ENCODE results near the gene RASA3.
A peak's percentile ranks its signal among the peaks of the same experiment; 100 is the strongest.
"Not testable (repeated sequence)": the region's sequence is repeated elsewhere in the genome, so short reads cannot be mapped to it uniquely, and the experiment has no call there.

The RASA3 gene

DNA sequence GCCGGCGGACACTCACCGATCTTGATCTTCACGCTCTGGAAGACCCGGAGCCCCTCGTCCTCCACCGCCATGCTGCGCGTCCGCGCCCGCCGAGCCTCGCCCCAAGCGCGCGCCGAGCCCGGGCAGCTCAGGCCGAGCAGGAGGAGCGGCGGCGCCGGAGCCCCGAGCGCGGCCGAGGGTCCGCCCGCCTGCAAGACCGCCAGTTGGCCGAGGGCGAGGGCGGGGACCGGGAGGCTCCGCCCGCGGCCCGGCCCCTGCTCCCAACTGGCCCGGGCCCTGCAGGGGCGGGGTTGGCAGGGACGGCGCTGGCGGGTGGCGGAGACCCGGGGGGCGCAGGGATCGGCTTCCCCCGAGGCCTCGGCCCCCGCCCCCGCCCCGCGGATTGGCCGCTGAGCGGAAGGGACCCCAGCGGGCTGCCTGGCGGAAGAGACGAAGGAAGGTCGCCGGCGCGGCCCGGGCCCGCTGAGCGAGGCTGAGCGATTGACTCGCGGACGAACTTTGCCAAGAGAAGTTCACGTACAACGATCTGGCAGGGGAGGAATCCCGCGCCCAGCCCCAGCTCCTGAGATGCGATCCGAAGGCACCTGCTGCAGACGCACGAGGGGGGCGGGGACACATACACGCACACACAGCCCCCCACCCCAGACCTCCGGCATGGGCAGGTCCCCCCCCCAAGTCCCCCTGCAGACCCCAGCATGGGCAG, at the start of gene RASA3:
Gene RASA3 (minus strand): TSS at position 205 of the 703 bp plus-strand sequence. CDS start 134 bp downstream, at position 71.
- DNase-seq = peak; percentile 80

- DNase-seq = no peak
These were observed 46.8 kb upstream of the RASA3 start, which contains the start of gene CFAP97D2 for GRCh38 chr13:114179087-114179658. Gene CFAP97D2 (plus strand): TSS chr13:114179257. CDS start chr13:114179331, 74 bp downstream.

GRCh38 chr13:114177245-114178010, 45.0 kb upstream of the RASA3 start:
- DNase-seq = no peak

- DNase-seq = not testable (repeated sequence)
These were observed 44.0 kb upstream of the RASA3 start for GRCh38 chr13:114176359-114176902.

- DNase-seq = no peak
These were observed 42.1 kb upstream of the RASA3 start for GRCh38 chr13:114174529-114174961.

DNA sequence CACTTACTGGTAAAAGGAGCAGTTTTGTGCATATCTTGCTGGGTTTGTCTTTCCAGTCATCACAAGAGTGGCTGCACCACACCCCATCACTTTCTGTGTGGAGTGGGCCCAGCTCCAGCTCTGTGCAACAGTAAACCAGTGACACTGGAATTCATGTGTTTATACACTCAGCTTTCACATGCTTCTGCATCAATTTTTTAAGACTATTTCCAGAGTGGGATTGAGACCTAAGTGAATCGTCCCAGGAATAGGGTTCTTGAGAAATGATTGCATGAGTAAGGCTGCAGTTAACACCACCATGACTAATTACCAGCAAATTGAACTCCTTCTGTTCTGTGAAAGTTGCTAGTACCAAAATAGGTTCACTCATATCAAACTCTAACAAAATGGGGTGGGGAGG, 41.3 kb upstream of the RASA3 start:
- no peak for DNase-seq

DNA sequence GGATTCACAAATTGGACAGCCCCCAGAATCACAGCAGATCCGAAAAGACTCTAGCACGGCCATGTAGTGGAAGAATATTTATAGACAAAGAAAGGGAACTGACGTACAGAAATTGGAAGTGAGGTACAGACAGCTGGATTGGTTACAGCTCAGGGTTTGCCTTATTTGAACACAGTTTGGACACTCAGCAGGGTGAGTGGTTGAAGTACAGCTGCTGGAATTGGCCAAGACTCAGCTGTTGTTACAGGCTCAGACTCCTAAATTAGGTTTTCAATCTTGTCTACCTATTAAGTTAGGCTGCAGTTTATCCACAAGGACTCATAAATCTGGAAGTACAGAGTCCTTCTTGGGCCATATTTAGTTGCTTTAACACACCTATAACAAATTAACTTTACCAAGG, 40.8 kb upstream of the RASA3 start:
- no peak for DNase-seq

- no peak for DNase-seq
These were observed 35.5 kb upstream of the RASA3 start for GRCh38 chr13:114167885-114168284.

DNA sequence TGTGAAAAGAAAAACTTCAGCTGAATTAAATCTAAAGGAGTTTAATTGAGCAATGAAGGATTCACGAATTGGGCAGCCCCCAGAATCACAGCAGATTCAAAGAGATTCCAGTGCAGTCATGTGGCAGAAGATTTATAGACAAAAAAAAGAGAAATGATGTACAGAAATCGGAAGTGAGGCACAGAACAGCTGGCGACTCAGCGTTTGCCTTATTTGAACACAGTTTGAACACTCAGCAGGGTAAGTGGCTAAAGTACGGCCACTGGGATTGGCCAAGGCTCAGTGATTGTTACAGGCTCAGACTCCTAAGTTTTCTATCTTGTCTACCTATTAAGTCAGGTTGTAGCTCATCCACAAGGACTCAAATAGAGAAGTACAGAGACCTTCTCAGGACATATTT, 35.0 kb upstream of the RASA3 start:
- peak; percentile 76 for DNase-seq

DNA sequence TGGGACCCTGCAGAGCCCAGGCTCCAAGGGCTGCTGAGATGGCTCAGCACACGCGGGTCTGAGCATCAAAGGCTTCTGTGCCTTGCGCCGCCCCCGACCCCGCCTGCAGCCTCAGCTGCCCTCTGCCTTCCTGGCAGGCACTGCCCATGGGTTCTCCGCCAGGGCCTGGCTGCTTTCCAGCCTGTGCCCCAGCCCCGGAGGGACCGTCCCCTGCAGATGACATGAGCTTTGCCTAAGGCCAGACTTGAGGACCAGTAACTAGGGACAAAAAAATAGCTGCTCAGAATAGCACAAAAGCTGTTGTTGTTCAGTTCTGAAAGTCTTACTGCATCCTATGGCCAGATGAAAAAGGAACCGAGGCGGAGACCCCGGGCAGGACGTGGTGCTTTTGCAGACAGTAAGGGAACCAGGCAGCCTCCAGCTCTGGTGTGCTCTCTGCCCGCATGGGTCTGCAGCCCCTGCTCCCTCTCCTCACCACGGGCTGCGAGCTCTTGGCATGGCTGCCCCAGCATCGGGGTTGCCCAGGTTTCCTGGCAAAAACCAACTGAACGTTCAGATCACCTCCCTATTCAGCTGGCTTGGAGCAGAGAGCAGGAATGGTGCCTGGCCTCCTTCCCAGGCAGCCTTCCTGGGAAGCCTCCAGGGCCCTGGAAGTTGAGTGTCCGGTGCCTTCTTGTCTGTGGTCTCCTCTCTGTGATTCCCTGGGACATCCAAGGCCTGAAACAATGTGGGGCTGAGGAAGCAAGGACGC, 34.1 kb upstream of the RASA3 start:
- no peak for DNase-seq

DNA sequence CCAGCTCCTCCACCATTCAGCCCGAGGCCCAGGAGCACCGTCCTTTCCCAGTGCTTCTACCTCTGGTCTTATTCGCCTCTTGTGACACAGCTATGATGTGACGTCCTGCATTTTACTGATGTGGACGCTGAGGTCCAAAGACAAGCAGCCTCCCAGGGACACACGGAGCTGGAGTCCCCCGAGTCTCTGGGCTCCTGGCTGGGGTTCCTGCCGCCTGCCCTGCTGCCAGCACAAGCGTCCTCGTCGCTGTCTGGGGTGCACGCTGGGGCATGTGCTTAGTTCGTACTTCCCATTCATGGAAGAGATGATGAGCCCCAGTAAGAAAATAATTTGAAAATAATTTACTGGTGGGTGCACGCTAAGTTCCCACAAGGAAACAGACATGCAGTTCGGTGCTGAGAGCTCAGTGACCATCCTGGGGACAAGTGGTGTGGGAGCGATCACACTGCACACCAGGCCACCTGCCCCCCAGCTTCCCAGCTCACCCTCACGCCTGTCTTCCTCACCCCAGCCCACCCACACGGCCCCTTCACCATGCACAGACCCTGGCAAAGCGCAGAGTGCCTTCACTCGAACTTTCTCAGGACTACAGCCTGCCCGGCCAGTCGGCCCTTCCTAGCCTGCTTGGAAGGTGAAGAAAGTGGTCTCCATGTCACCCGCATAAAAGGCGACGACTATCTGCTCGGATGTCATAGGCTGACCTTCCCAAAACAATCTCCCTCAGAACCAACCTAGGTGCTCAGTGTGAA, 32.4 kb upstream of the RASA3 start:
- DNase-seq = no peak

- no peak for DNase-seq
These were observed 31.6 kb upstream of the RASA3 start for GRCh38 chr13:114164053-114164452.

- no peak for DNase-seq
These were observed 30.1 kb upstream of the RASA3 start for GRCh38 chr13:114162533-114162922.

GRCh38 chr13:114161644-114162532, 29.5 kb upstream of the RASA3 start:
- DNase-seq = peak; percentile 60

DNA sequence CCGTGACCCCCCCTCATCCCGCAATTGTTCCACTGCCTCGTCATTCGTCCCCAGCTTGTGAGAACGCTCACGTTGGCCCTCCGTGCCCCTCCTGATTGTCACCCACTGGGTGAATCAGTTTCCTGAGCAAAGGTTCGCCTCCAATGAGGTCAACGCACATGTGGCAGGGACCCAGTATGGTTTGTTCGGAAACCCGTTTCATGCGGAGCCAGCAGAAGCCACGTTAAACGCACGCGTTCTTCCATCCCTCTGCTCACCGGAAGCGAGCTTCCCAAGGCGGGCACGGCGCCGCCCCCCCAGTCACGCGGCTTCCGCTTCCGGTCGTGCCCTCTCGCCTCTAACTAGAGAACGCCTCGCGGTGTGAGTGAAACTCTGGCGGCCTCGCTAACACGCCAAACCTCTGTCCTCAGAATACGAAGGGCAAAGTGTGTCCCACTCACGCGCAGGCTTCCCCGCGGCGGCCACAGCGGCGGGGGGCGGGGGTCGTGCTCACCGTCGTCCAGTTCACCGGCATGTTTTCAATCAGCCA, 28.7 kb upstream of the RASA3 start:
- no peak for DNase-seq

DNA sequence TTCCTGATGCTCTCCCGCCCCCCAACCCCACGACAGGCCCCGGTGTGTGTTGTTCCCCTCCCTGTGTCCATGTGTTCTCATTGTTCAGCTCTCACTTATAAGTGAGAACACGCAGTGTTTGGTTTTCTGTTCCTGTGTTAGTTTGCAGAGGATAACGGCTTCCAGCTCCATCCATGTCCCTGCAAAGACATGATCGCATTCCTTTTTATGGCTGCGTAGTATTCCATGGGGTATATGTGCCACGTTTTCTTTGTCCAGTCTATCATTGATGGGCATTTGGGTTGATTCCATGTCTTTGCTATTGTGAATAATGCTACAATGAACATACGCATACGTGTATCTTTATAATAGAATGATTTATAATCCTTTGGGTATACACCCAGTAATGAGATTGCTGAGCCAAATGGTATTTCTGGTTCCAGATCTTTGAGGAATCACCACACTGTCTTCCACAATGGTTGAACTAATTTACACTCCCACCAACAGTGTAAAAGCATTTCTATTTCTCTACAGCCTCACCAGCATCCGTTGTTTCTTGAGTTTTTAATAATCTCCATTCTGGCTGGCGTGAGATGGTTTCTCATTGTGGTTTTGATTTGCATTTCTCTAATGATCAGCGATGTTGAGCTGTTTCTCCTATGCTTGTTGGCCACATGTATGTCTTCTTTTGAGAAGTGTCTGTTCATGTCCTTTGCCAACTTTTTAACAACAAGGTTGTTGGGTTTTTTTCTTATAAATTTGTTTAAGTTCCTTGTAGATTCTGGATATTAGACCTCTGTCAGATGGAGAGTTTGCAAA, 26.6 kb upstream of the RASA3 start:
- DNase-seq = not testable (repeated sequence)

DNA sequence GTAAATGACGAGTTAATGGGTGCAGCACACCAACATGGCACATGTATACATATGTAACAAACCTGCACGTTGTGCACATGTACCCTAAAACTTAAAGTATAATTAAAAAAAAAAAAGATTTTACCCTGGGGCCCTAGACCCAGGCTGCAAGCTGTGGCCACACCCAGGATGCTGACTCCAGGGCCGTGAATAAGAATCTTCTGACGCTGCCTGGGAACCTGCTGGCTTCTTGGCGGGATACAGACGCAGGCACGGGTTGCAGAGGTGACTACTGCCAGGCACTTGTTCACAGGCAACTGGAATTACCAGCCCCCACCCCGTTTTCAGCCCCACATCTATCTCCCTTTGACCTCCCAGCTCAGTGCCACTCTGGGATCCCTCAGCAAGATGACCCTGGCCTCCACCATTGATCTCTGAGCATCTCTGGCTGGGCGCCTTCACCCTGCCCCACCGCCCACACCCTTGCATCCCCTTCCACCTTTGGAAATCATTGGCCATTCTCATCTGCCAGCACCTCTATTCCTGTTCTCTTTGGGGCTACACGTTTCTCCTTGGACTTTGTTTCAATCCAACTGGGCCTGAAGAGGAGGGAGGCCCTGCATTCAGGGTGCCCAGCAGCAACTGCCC, 25.6 kb upstream of the RASA3 start:
- DNase-seq = no peak

GRCh38 chr13:114155926-114156883, 23.8 kb upstream of the RASA3 start:
- no peak for DNase-seq
